ENCODE data around the gene DNAJC15.
A peak's percentile ranks its signal among the peaks of the same experiment; 100 is the strongest.
"Not testable (repeated sequence)": the region's sequence is repeated elsewhere in the genome, so short reads cannot be mapped to it uniquely, and the experiment has no call there.

DNAJC15 gene

DNA sequence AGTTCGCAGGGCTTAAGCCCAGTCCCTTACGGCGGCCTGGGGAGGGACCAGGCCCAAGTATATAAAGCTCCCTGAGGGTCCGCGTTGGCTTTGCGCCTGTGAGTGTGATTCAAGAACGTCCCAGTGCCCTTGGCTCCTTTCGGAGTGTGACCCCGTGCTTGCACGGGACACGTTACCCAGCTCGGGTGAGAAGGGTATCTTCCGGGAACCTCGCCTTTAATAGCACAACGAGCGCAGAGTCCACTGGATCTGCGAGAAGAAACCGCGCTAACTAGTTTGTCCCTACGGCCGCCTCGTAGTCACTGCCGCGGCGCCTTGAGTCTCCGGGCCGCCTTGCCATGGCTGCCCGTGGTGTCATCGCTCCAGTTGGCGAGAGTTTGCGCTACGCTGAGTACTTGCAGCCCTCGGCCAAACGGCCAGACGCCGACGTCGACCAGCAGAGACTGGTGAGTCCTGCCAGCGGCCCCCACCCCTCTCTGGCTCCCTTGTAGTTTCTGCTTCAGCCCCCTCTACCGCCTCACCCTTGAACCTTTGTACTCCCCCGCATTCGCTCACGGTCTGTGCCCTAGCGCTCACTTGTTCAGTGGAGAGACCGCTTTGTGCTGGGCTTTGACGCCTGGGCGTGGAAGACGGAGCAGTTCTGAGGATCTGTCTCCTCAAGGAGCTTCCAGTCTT lies at the start of gene DNAJC15:
Gene DNAJC15 (plus strand): TSS at position 298 of the 675 bp plus-strand sequence. CDS start 41 bp downstream, at position 339.
- H3K4me3 Mint-ChIP-seq: peak within 1 kb of the TSS; percentile 97
- H3K36me3 Mint-ChIP-seq (ENCODE audit: low read depth): peaks cover 25% of the 10 kb centered on the region
- DNase-seq: peak; percentile 90
- no peaks in the 10 kb centered on the region for H3K9me3 Mint-ChIP-seq
- H3K4me1 Mint-ChIP-seq (ENCODE audit: low read depth): peaks cover 33% of the 10 kb centered on the region
- H3K27ac Mint-ChIP-seq: peak within 1 kb of the TSS; percentile 98
- no peaks in the 10 kb centered on the region for H3K27me3 Mint-ChIP-seq

DNA sequence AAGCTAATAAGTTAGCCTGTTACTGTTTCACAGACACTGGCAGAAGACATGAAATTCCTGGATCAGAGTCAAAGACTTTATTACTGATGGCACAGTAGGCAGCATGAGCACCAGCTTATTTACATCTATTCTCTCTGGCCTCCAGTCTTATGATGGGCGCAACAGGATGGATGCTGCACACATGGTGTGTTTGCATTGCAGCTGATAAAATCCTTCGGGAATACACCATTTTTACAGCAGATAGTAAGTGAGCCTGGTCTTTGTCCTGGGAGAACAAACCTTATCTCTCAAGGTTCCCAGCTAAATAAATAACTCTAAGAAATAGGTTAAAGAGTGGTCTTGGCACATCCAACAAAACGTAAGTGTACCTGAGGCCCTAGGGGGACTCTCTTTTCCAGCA lies 47.3 kb upstream of the DNAJC15 start:
- Mint-ChIP-seq H3K27ac (no peak overlapping the region), H3K36me3 (ENCODE audit: low read depth) (peaks cover 53% of the 10 kb centered on the region), H3K9me3 (no peaks in the 10 kb centered on the region), H3K27me3 (no peaks in the 10 kb centered on the region), H3K4me1 (ENCODE audit: low read depth) (peaks cover 22% of the 10 kb centered on the region), H3K4me3 (no peak overlapping the region)
- DNase-seq: no peak

DNA sequence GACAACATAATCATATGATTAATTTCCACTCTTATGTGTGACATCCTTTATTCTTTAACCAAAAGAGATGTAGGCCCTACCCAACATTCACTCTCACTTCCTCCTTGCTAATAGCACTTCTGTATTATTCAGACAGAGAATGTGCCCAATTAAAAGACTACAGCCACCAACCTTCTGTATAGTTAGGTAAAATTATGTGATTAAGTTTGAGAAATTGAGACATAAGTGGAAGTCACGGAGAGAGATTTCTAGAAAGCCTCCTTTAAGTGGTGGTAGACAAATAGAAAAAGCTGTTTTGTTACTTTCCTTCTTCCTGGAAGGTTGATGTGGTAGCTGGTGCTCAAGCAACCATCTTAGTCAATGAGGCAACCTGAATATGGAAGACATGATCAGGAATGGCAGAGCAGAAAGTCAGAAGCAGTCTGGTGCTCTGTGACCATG lies 46.1 kb upstream of the DNAJC15 start:
- H3K4me1 Mint-ChIP-seq (ENCODE audit: low read depth): peaks cover 15% of the 10 kb centered on the region
- no peaks in the 10 kb centered on the region for H3K27me3 Mint-ChIP-seq
- no peaks in the 10 kb centered on the region for H3K9me3 Mint-ChIP-seq
- H3K27ac Mint-ChIP-seq: no peak overlapping the region
- DNase-seq: no peak
- no peak overlapping the region for H3K4me3 Mint-ChIP-seq
- peaks cover 54% of the 10 kb centered on the region for H3K36me3 Mint-ChIP-seq (ENCODE audit: low read depth)

- no peak for DNase-seq
- H3K9me3 Mint-ChIP-seq: no peaks in the 10 kb centered on the region
- H3K36me3 Mint-ChIP-seq (ENCODE audit: low read depth): peaks cover 49% of the 10 kb centered on the region
- H3K27me3 Mint-ChIP-seq: no peaks in the 10 kb centered on the region
- H3K4me1 Mint-ChIP-seq (ENCODE audit: low read depth): peaks cover 38% of the 10 kb centered on the region
- no peak overlapping the region for H3K27ac Mint-ChIP-seq
- H3K4me3 Mint-ChIP-seq: no peak overlapping the region
Observed at GRCh38 chr13:42981317-42981716, 42.1 kb upstream of the DNAJC15 start.

- Mint-ChIP-seq H3K4me3 (no peak overlapping the region), H3K9me3 (no peaks in the 10 kb centered on the region), H3K27ac (no peak overlapping the region), H3K36me3 (ENCODE audit: low read depth) (peaks cover 44% of the 10 kb centered on the region), H3K27me3 (no peaks in the 10 kb centered on the region), H3K4me1 (ENCODE audit: low read depth) (peaks cover 39% of the 10 kb centered on the region)
- DNase-seq: no peak
Observed at GRCh38 chr13:42981853-42982252, 41.5 kb upstream of the DNAJC15 start.

DNA sequence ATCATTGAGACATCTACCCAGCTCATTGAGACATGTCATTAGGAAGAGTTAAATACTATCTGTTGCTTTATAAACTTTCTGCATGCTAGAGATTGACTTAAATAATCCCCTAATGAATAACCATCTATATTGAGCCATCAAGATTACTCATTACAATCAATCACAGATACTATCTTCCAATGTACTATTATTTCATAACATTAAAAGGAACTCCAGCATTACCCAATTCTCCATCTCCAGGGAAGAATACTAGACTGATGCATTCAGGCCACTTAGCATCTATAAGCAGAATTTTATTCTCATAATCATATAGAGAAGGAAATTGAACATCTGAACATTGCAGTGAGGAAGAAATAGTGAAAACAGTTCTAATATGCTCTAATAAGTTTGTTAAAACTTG lies 39.4 kb upstream of the DNAJC15 start:
- Mint-ChIP-seq H3K27me3 (no peaks in the 10 kb centered on the region), H3K4me1 (ENCODE audit: low read depth) (peaks cover 46% of the 10 kb centered on the region), H3K9me3 (no peaks in the 10 kb centered on the region), H3K4me3 (no peak overlapping the region), H3K27ac (no peak overlapping the region), H3K36me3 (ENCODE audit: low read depth) (peaks cover 37% of the 10 kb centered on the region)
- DNase-seq: no peak

DNA sequence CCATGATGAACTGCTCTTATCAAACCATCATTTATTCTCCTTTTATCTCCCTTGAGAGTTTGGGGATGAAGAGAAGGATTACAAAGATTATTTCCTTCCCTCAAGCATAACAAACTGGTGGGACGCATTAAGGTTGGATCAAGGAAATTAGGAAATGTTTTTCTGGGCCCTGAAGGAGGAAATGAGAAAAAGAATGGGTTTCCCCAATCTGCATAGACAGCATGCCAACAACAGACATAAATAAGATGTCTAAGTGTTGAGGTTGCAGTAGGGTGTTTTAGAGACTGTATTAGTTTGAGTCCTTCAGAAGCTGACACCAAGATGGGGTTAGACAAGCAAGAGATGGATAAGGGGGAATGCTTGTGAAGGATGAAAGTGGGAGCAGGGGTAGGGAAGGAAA lies 38.7 kb upstream of the DNAJC15 start:
- Mint-ChIP-seq H3K27me3 (no peaks in the 10 kb centered on the region), H3K4me3 (no peak overlapping the region), H3K27ac (no peak overlapping the region), H3K36me3 (ENCODE audit: low read depth) (peaks cover 36% of the 10 kb centered on the region), H3K9me3 (no peaks in the 10 kb centered on the region), H3K4me1 (ENCODE audit: low read depth) (peaks cover 49% of the 10 kb centered on the region)
- DNase-seq: no peak

DNA sequence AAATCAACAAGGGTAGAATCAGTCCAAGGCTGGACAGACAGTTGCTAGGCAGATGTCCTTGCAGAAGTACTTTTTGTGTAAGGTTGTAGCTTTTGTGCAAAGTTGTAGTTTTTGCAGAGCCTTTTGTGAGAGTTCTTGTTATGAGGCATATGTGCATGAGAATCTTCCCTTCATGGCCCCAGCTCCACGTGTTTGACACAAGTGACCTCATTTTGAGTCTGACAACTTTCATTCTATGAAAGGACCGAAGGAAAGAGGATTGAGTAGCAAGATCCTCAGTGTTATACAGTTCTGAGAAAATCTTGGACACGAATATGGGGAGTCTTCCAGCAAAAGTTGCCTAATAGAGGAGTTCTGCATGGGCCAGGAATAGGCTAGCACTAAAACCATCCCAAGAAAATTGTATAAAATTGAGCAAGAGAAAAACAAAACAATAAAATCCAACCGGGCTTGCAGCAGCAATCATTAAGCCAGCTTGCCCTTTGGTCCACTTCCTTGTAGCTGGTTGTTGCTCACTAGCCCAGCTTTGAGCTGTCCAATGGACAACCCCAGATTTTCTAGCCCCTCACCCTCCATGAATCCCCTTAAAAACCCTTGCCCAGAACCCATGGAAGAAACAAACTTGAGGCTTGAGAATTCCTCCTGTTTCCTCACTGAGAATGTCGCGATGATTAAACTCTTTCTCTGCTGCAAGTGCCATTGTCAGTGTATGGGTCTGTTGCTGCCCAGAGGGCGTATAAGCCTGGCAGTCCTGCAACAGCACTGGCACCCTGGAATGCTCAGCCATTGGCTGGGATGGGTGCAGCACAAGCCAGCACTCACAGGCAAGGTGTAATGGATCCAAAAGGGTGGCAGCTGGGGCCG lies 37.8 kb upstream of the DNAJC15 start:
- peaks cover 29% of the 10 kb centered on the region for H3K36me3 Mint-ChIP-seq (ENCODE audit: low read depth)

DNA sequence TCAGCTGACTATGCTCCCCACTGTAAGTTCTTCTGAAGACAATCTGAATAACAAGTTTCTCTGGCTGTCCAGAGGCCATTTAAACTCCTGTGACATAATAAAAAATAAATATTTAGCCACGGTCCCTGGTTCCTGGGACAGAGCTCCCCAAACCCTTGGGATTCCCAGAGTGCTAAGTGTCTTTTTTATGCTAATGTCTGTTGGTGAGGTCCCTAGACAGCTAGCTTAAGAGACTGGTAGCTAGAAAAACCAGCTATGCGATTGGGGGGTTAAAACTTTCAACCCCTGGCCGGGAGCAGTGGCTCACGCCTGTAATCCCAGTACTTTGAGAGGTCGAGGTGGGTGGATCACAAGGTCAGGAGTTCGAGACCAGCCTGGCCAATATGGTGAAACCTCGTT lies 37.2 kb upstream of the DNAJC15 start:
- Mint-ChIP-seq H3K27me3 (no peaks in the 10 kb centered on the region), H3K4me1 (ENCODE audit: low read depth) (peaks cover 56% of the 10 kb centered on the region), H3K4me3 (no peak overlapping the region), H3K9me3 (no peaks in the 10 kb centered on the region), H3K36me3 (ENCODE audit: low read depth) (peaks cover 25% of the 10 kb centered on the region), H3K27ac (no peak overlapping the region)
- no peak for DNase-seq

More for the DNA sequence above, 37.8 kb upstream of the DNAJC15 start:
- Mint-ChIP-seq H3K4me1 (ENCODE audit: low read depth) (peaks cover 53% of the 10 kb centered on the region), H3K27ac (no peak overlapping the region), H3K4me3 (no peak overlapping the region), H3K9me3 (no peaks in the 10 kb centered on the region), H3K27me3 (no peaks in the 10 kb centered on the region)
- DNase-seq: no peak

DNA sequence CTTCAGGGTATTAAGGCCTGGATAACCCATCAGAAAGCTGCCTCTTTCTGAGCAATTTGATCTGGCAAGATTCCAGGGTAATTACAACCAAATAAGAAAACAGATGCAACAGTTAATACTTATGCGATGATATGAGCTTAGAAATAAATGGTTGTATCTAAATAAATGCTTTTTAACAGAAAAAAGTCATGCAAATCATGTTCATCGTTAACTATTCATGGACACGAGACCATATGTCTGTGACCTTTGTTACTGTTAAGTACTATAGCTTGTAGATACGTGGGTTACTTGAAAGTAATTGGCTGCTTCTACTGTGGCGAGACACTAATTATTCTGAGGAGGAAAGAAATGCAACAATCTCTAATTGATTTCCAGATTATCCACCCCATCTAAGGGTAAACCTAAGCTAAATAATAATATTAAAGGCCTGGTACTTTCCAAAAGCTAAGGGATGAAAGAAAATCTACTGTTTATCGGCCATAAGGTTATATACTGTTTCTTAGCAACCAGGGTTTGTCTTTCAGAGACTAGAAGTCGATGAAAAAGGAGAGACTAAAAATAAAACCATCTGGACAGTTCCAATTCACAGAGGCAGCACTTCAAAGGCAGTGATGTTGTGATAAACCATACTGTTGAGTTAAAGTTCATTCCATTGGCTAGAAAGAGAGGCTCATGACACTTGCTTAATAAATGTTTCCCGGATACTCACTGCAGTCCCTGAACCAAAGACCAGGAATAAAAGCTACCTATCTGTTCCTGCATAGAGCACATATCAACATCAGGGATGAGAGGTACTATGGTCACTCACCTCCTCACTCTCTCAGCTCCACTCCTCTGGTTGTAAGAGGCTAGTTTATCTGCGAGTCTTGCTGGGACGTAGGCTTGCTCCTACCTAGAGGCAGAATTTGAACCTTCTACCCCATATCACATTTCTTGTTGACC lies 32.8 kb upstream of the DNAJC15 start:
- Mint-ChIP-seq H3K27ac (peak overlapping the region; percentile 99), H3K36me3 (ENCODE audit: low read depth) (peaks cover 10% of the 10 kb centered on the region), H3K4me3 (peak overlapping the region; percentile 86), H3K27me3 (no peaks in the 10 kb centered on the region), H3K4me1 (ENCODE audit: low read depth) (peaks cover 58% of the 10 kb centered on the region), H3K9me3 (no peaks in the 10 kb centered on the region)
- no peak for DNase-seq

DNA sequence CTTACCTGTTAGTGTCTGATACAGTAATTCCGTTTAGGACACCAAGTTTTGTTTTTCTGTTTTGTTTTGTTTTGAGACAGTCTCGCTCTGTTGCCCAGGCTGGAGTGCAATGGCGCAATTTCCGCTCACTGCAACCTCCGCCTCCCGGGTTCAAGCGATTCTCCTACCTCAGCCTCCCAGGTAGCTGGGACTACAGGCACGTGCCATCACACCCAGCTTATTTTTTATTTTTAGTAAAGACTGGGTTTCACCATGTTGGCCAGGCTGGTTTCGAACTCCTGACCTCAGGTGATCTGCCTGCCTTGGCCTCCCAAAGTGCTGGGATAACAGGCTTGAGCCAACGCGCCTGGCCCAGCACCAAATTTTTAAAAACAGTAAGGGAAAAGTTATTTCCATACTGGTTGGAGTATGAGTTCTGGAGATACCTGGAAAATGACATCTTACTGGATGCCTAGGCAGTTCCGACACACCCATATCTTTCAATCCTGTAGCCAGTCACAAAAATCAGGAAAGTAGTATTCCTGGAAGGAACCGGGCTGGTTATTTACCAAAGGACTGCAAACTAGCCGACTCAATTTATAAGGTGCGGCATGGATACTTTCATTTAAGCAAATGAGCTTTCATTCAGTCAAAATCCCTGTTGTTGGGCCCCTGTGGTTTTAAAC lies 32.0 kb upstream of the DNAJC15 start:
- DNase-seq; H3K27me3 Mint-ChIP-seq; H3K36me3 Mint-ChIP-seq (ENCODE audit: low read depth); H3K9me3 Mint-ChIP-seq: not testable (repeated sequence)
- Mint-ChIP-seq H3K4me3 (peak overlapping the region; percentile 86), H3K4me1 (ENCODE audit: low read depth) (peaks cover 61% of the 10 kb centered on the region), H3K27ac (peak overlapping the region; percentile 99)

DNA sequence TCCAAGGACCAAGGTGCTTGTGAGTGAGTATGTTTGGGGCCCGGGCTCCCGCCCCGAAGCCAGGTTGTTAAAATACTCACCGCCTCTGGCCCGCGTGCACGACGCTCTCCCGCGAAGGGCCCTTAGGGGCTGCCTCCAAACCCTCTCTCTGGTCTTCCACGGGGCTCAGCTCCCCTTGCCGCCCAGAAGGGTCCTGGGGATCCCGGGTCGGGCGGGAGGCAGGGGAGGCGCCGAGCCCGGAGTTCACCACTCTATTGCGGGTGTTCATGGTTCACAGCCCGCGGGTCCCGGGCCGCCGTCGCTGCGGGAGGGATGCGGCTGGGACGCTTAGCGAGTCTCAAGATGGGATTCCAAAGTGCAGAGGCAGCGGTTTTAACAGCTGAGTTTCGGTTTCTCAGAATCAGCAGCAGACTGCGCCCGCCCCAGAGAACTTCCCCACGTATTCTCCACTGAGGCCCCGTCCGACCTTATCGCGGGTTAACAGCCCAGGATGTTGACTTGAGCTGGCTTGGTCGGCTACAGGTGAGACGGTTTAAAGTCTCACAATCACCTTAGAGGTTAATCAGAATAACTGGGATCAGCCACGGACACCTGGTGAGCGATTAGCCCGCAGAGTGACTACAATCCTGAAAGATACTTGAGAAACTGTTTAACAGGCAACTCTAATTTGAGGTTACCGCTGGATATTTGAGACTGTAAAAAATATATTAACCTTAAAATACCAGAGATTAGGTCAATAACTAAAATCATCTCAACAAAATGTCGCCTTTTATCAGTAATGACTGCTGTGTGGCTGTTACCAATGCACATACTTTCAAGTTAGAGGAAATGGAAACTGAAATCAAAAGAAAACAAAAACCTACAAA lies 31.3 kb upstream of the DNAJC15 start, which contains the start of gene EPSTI1:
Gene EPSTI1 (minus strand): TSS at position 344 of the 866 bp plus-strand sequence. CDS start 76 bp downstream, at position 268.
- Mint-ChIP-seq H3K27me3 (no peaks in the 10 kb centered on the region), H3K4me3 (peak within 1 kb of the TSS; percentile 86), H3K4me1 (ENCODE audit: low read depth) (peaks cover 66% of the 10 kb centered on the region), H3K36me3 (ENCODE audit: low read depth) (peaks cover 6% of the 10 kb centered on the region), H3K27ac (peak within 1 kb of the TSS; percentile 99), H3K9me3 (no peaks in the 10 kb centered on the region)
- DNase-seq: peak; percentile 83

DNA sequence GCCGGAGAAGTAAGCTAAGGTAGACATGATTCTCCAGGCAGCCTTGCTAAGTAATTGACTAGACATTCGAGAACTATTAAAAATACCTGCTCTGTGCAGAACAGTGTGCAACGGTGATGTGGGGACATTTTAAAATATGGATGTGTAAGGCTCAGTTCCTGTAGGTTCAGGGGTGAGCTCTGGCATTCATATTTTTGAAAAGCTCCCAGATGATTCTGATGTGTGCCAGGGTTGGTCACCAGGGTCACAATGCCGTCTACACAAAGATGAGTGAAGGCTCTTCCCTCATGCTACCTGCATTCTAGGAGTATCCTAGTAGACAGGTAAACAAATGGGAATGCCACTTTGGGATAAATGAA lies 30.6 kb upstream of the DNAJC15 start:
- DNase-seq: no peak
- Mint-ChIP-seq H3K4me3 (peak overlapping the region; percentile 86), H3K4me1 (ENCODE audit: low read depth) (peaks cover 67% of the 10 kb centered on the region), H3K9me3 (no peaks in the 10 kb centered on the region), H3K27ac (peak overlapping the region; percentile 99), H3K27me3 (no peaks in the 10 kb centered on the region), H3K36me3 (ENCODE audit: low read depth) (no peaks in the 10 kb centered on the region)
